Endothelial cell of umbilical vein (primary cell): Measurements from ENCODE around the gene PPP1R3F. TPM values are rescaled to one million over a fixed set of nuclear protein-coding genes. Genes with fewer than 3 reads are reported as not detected.

Experiments used
- BruUV-seq: library from RNA; stranded (reverse); fragments of 400-500 nt; replicated peaks from 2 replicates; lab custom pipeline; 2021; lab: Mats Ljungman, UMichigan
- CTCF ChIA-PET: fragments of 300-600, 350-600 bp; sonication (Branson Sonifier 250); formaldehyde crosslinking; loops from one replicate; lab custom pipeline; 2021; ENCODE audit warnings: antibody characterized with exemption, inconsistent platforms; lab: Charles Lee
- POLR2A ChIA-PET: fragments of 300-600, 350-600 bp; sonication (Branson Sonifier 250); formaldehyde crosslinking; loops from one replicate; lab custom pipeline; 2021; ENCODE audit warnings: antibody characterized with exemption, inconsistent platforms; lab: Charles Lee
- DNase-seq: peaks from one replicate; pipeline ENCODE4 v3.0.0-alpha.2; 2011; ENCODE audit warnings: low read depth, low spot score
- FAIRE-seq: peaks from 2 replicates; lab custom pipeline; 2011; peaks lifted over from hg19 to GRCh38; lab: Jason Lieb, UNC
- H2AFZ ChIP-seq: 2 replicates; pipeline ENCODE4 v1.6.0; 2012; ENCODE audit warnings: low read depth, low read length, control low read depth, inconsistent platforms
- H3K27ac ChIP-seq: 2 replicates; pipeline ENCODE4 v1.5.1; 2011; ENCODE audit warnings: low read depth, mild to moderate bottlenecking, control low read depth, low read length, moderate library complexity; ENCODE audit not compliant: insufficient read depth
- H3K27me3 ChIP-seq, 2 experiments: 2 replicates each; pipeline versions ENCODE4 v1.6.0 to v1.6.1; 2011; ENCODE audit warnings: low read length in 2 of 2, mixed read lengths in 1 of 2; ENCODE audit not compliant: control insufficient read depth in 2 of 2, insufficient read depth in 2 of 2
- H3K36me3 ChIP-seq, 2 experiments: 2 replicates in 1 of 2; 3 replicates in 1 of 2; pipeline ENCODE4 v1.5.1; 2011; ENCODE audit warnings: low read length in 2 of 2, mild to moderate bottlenecking in 1 of 2, moderate library complexity in 1 of 2; ENCODE audit not compliant: control insufficient read depth in 2 of 2, insufficient read depth in 2 of 2; ENCODE audit errors: extremely low read depth in 1 of 2
- H3K4me1 ChIP-seq: 3 replicates; pipeline ENCODE4 v1.5.1; 2011; ENCODE audit warnings: mild to moderate bottlenecking, low read length; ENCODE audit not compliant: control insufficient read depth, insufficient read depth; ENCODE audit errors: extremely low read depth
- H3K4me2 ChIP-seq: 2 replicates; pipeline ENCODE4 v1.6.1; 2011; ENCODE audit warnings: low read length, control low read depth, mixed read lengths; ENCODE audit not compliant: insufficient read depth
- H3K4me3 ChIP-seq, 3 experiments: fragments of 200-600 bp in 1 of 3; sonication (generic), shearing (Covaris generic) in 1 of 3; replicated peaks in 1 of 3; 2 replicates each; pipeline ENCODE4 v1.5.1; 2011 to 2016; ENCODE audit warnings: control low read depth in 3 of 3, low read length in 3 of 3, mild to moderate bottlenecking in 2 of 3, inconsistent platforms in 1 of 3, low read depth in 1 of 3, moderate library complexity in 1 of 3; ENCODE audit not compliant: insufficient read depth in 1 of 3
- H3K79me2 ChIP-seq: 2 replicates; pipeline ENCODE4 v1.6.0; 2012; ENCODE audit warnings: low read length, inconsistent platforms; ENCODE audit not compliant: control insufficient read depth, insufficient read depth
- H3K9ac ChIP-seq: replicated peaks from 2 replicates; pipeline ENCODE3; 2011; ENCODE audit warnings: low read length, control low read depth; ENCODE audit not compliant: insufficient read depth; ENCODE audit errors: extremely low read depth
- H3K9me1 ChIP-seq: replicated peaks from 3 replicates; pipeline ENCODE4 v1.6.0; 2011; ENCODE audit warnings: mild to moderate bottlenecking, low read length; ENCODE audit not compliant: control insufficient read depth, insufficient read depth; ENCODE audit errors: extremely low read depth
- H3K9me3 ChIP-seq: replicated peaks from 2 replicates; pipeline ENCODE4 v1.5.1; 2012; ENCODE audit warnings: low read length, inconsistent platforms; ENCODE audit not compliant: control insufficient read depth, insufficient read depth
- H4K20me1 ChIP-seq: replicated peaks from 2 replicates; pipeline ENCODE3; 2011; ENCODE audit warnings: mild to moderate bottlenecking, low read length; ENCODE audit not compliant: control insufficient read depth, insufficient read depth; ENCODE audit errors: extremely low read depth
- CTCF ChIP-seq, 2 donors: IDR thresholded peaks; 1 replicate in 1 of 2; 2 replicates in 1 of 2; pipeline ENCODE4 v1.5.1; 2011; ENCODE audit warnings: low read length in 2 of 2, mild to moderate bottlenecking in 2 of 2, moderate library complexity in 2 of 2, control low read depth in 1 of 2, inconsistent platforms in 1 of 2, low read depth in 1 of 2; ENCODE audit not compliant: insufficient read depth in 1 of 2; ENCODE audit errors: extremely low read depth in 1 of 2
- EZH2 ChIP-seq: IDR thresholded peaks from 2 replicates; pipeline ENCODE4 v1.6.1; 2012; ENCODE audit warnings: borderline replicate concordance, low read depth, mild to moderate bottlenecking, moderate library complexity, low read length, inconsistent platforms; ENCODE audit not compliant: severe bottlenecking
- FOS ChIP-seq: IDR thresholded peaks from 2 replicates; pipeline ENCODE4 v1.6.1; 2011; ENCODE audit warnings: mild to moderate bottlenecking, low read length, moderate library complexity, borderline replicate concordance; ENCODE audit not compliant: insufficient read depth
- GATA2 ChIP-seq: IDR thresholded peaks from 2 replicates; pipeline ENCODE4 v1.7.0; 2011; ENCODE audit warnings: low read depth, mild to moderate bottlenecking, moderate library complexity, mixed read lengths, low read length; ENCODE audit not compliant: insufficient read length, insufficient read depth
- JUN ChIP-seq: IDR thresholded peaks from 2 replicates; pipeline ENCODE4 v1.6.1; 2011; ENCODE audit warnings: borderline replicate concordance, low read depth; ENCODE audit not compliant: insufficient read length, insufficient read depth
- MAX ChIP-seq: IDR thresholded peaks from 2 replicates; pipeline ENCODE4 v1.6.1; 2011; ENCODE audit not compliant: insufficient read depth, insufficient read length
- MYC ChIP-seq: IDR thresholded peaks from one replicate; pipeline ENCODE4 v1.6.1; 2011; ENCODE audit warnings: mild to moderate bottlenecking, low read depth, low read length
- POLR2A ChIP-seq: IDR thresholded peaks from 2 replicates; pipeline ENCODE4 v1.6.1; 2012; ENCODE audit warnings: low read depth, mild to moderate bottlenecking, control low read depth, low read length
- POLR2AphosphoS5 ChIP-seq: IDR thresholded peaks from 2 replicates; pipeline ENCODE4 v1.6.1; 2012; ENCODE audit warnings: low read depth, mild to moderate bottlenecking, control low read depth, low read length, moderate library complexity; ENCODE audit not compliant: insufficient read depth
- dilution Hi-C: fragments of 300-500 bp; cut with MboI; formaldehyde crosslinking; loops from one replicate; pipeline ENCODE4 v1.15.0; 2019; ENCODE audit warnings: low sequenced_read_pairs; ENCODE audit not compliant: extremely low pct_ligation_motif_present
- intact Hi-C: fragments of 100-400 bp; cut with micrococcal nuclease; formaldehyde crosslinking; loops from one replicate; pipeline ENCODE4 v1.10.0; 2022
- polyA plus RNA-seq, 4 experiments: library from polyadenylated mRNA; depleted of rRNA in 3 of 4; stranded (reverse) in 3 of 4; unstranded in 1 of 4; fragments of >200 nt; gene quantifications; 2 replicates each; pipeline versions ENCODE4 v1.2.1 to v1.2.3, GENCODE V29; 2011 to 2012; ENCODE audit warnings: missing spikeins in 1 of 4
- total RNA-seq: library from RNA; stranded (reverse); gene quantifications from 2 replicates; pipeline ENCODE4 v1.2.3, GENCODE V29; 2021

The PPP1R3F gene
- total and polyA plus RNA-seq, 2 donors (not counting 3 experiments of a cell fraction or from before 2014, with no cell fraction given): 1.5 to 2.5 TPM

- H3K36me3 ChIP-seq: no peaks in the 10 kb centered on the region
- no peak for TF ChIP-seq JUN
- no peak overlapping the region for H3K27ac ChIP-seq
- H3K27me3 ChIP-seq: no peaks in the 10 kb centered on the region
- no peaks in the 10 kb centered on the region for H3K9me1 ChIP-seq
- no peak overlapping the region for H3K4me3 ChIP-seq
- no peak overlapping the region for H2AFZ ChIP-seq
- no peak overlapping the region for H3K9ac ChIP-seq
- no peaks in the 10 kb centered on the region for H3K79me2 ChIP-seq
- dilution Hi-C loops (no loop called here), intact Hi-C loops (no loop called here)
- no peaks in the 10 kb centered on the region for H3K4me1 ChIP-seq
- DNase-seq (no peak), FAIRE-seq (no peak)
- H4K20me1 ChIP-seq: no peaks in the 10 kb centered on the region
- ChIA-PET CTCF (no interaction called here), POLR2A (no interaction called here)
- no peaks in the 10 kb centered on the region for H3K9me3 ChIP-seq
- H3K4me2 ChIP-seq: no peak overlapping the region
- no TSS peak for BruUV-seq
Observed at GRCh38 chrX:49254639-49255038, 15.0 kb upstream of the PPP1R3F start.

- H3K36me3 ChIP-seq: no peaks in the 10 kb centered on the region
- BruUV-seq: no TSS peak
- no peaks in the 10 kb centered on the region for H3K27me3 ChIP-seq
- ChIA-PET POLR2A (no interaction called here), CTCF (no interaction called here)
- no peaks in the 10 kb centered on the region for H4K20me1 ChIP-seq
- H3K4me2 ChIP-seq: no peak overlapping the region
- intact Hi-C loops (no loop called here), dilution Hi-C loops (no loop called here)
- TF ChIP-seq CTCF (IDR thresholded peaks at IDR 0.05; ENCODE audit: extremely low read depth in 1 of 2, insufficient read depth in 1 of 2, low read depth in 1 of 2, low read length in 2 of 2): no peak
- TF ChIP-seq JUN: no peak
- TF ChIP-seq FOS: no peak
- no peak for TF ChIP-seq EZH2
- TF ChIP-seq MYC: no peak
- no peak for TF ChIP-seq GATA2
- TF ChIP-seq MAX: no peak
- TF ChIP-seq POLR2A: no peak
- no peak for TF ChIP-seq POLR2AphosphoS5
- no peak overlapping the region for H2AFZ ChIP-seq
- no peak overlapping the region for H3K27ac ChIP-seq
- no peaks in the 10 kb centered on the region for H3K4me1 ChIP-seq
- H3K9me1 ChIP-seq: no peaks in the 10 kb centered on the region
- peak; percentile 54 for FAIRE-seq
- H3K9ac ChIP-seq: no peak overlapping the region
- no peak overlapping the region for H3K4me3 ChIP-seq
- H3K79me2 ChIP-seq: no peaks in the 10 kb centered on the region
- DNase-seq: no peak
- H3K9me3 ChIP-seq: no peaks in the 10 kb centered on the region
Observed at GRCh38 chrX:49256268-49256995, 13.2 kb upstream of the PPP1R3F start.
